ENCODE results near the gene ARL14.

DNA sequence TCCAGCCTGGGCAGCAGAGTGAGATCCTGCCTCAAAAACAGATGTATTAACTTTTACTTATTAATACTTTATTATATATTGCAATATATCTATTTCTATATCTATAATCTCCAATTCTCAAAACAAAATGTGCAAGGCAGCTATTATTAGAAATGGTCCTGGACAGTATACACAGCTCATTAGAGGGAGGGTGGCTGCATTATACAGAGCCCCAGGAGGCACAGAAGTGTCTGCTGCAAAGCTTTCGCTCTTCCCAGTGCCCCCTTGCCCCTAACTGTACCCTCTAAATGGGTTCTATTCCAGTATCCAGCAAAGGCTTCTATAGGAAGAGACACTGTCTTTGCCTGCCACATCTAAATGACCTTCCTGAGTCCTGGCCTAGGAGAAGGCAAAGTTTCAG lies 24.5 kb downstream of the ARL14 start:
- TF ChIP-seq, protein P1, sequence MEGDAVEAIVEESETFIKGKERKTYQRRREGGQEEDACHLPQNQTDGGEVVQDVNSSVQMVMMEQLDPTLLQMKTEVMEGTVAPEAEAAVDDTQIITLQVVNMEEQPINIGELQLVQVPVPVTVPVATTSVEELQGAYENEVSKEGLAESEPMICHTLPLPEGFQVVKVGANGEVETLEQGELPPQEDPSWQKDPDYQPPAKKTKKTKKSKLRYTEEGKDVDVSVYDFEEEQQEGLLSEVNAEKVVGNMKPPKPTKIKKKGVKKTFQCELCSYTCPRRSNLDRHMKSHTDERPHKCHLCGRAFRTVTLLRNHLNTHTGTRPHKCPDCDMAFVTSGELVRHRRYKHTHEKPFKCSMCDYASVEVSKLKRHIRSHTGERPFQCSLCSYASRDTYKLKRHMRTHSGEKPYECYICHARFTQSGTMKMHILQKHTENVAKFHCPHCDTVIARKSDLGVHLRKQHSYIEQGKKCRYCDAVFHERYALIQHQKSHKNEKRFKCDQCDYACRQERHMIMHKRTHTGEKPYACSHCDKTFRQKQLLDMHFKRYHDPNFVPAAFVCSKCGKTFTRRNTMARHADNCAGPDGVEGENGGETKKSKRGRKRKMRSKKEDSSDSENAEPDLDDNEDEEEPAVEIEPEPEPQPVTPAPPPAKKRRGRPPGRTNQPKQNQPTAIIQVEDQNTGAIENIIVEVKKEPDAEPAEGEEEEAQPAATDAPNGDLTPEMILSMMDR (IDR thresholded peaks at IDR 0.05): no peak
- TF ChIP-seq POLR2A (IDR thresholded peaks at IDR 0.05): no peak
